Suppressor macrophage treated with lipopolysaccharide for 1 hour (primary cell): ENCODE data around the gene PDE6H.
A peak's percentile ranks its signal among the peaks of the same experiment; 100 is the strongest.

ENCODE experiments used
- DNase-seq, 3 donors: peaks; one replicate each; pipeline ENCODE4 v3.0.0-alpha.2; 2020 to 2022

PDE6H gene

GRCh38 chr12:14972816-14973215 is at the start of gene PDE6H:
Gene PDE6H, plus strand, starts transcription at chr12:14973042. Its CDS starts 4,971 bp downstream, at chr12:14978013.
- no peak for DNase-seq

DNA sequence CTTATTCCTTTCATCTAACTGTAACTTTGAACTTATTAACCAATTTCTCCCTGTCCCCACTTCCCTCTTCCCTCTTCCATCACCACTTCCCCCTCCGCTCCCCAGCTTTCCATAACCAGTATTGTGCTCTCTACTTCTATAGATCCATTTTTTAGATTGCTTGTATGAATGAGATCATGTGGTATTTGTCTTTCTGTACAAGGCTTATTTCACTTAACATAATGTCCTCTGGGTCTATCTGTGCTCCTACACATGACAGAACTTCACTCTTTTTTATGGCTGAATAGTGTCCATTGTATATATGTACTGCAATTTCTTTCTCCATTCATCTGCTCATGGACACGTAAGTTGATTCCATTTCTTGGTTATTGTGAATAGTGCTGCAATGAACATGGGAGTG is 48.9 kb upstream of the PDE6H start:
- peak in 2 of 3 donors; percentile 16 to 21 for DNase-seq

DNA sequence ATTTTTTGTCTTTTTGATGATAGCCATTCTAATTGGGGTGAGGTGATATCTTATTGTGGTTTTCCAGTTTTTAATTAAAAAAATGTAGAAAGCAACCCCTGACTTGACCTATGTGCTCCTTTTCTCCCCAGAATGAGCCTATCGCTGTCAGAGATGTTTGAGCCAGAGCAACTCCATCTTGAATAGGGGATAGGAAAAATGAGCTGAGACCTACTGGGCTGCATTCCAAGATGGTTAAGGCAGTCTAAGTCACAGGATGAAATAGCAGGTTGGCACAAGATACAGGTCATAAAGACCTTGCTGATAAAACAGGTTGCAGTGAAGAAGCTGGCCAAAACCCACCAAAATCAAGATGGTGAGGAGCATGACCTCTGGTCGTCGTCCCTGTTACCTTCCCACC is 48.3 kb upstream of the PDE6H start:
- no peak for DNase-seq

- DNase-seq, result no peak
Measured at GRCh38 chr12:14927267-14927666, 45.6 kb upstream of the PDE6H start.

DNA sequence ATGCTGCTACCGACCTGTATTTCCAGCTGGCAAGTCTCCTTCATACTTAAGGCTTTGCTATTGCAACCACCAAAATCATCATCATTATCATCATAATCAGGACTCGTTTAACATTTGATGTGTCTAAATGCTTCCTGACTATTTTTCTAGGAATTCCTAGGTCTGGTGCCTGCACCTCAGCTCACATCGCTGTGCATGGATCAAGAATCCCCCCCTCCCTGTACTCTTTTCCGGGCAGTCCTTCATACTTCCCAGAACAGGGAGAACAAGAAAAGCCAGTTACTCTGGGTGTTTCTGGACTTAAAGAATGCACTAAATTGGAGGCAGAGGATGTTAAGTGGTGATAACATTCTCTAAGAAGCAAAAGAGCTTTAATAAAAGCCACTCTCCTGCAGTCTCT is 43.9 kb upstream of the PDE6H start:
- DNase-seq, result no peak

- no peak for DNase-seq
Measured at GRCh38 chr12:14930299-14930698, 42.5 kb upstream of the PDE6H start.

DNA sequence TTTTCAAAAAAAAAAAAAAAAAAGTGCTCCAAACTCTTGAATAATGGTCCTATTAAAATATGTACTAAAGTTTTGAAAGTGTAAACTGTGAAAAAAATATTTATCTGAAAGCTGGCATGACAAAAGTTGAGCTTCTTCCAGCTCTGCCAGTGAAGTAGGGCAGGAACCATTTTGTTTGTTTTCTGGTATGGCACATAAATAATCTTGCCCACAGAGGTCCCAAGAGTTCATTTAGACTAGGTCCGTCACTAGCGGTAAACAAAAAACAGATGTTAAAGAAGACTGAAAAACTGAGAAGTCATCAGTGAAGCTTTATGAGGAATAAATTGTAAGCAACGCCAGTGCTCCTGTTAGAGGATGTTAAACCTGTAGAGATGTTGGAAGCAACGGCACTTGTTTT is 41.5 kb upstream of the PDE6H start:
- no peak for DNase-seq

DNA sequence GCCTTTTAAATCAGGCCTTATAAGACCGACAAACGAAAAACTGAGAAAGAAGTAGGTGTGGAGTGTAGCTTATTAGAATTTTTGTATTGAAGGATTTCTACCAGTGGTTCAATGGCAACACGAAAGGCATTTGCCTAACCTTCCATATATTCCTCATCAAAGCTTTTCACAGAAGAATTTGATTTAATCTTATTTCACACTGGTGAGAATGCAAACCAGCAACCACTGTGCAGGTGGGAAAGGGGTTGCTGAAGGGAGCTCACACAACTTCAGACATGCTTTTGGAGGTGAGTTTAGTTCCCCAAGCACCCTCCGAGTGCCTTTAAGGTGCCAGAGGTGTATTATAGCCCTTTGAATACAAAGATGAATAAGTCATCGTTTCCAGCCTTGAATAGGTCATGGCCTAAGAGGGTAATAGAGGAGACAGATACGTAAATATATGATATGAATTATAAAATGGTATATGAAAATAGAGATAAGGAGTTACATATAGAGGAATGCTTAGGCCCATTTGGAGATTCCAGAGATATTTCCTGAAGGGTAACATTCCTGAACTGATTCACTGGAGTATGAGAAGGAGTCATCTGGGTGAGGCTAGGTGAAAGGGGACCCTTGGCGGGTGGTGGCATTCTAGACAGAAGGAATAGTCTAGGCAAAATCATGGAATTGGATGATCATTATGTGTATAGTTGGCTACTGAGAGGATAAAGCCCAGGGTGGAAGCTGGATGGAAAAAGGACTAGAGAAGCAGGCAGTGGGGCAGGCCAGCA is 40.9 kb upstream of the PDE6H start:
- DNase-seq, result no peak

DNA sequence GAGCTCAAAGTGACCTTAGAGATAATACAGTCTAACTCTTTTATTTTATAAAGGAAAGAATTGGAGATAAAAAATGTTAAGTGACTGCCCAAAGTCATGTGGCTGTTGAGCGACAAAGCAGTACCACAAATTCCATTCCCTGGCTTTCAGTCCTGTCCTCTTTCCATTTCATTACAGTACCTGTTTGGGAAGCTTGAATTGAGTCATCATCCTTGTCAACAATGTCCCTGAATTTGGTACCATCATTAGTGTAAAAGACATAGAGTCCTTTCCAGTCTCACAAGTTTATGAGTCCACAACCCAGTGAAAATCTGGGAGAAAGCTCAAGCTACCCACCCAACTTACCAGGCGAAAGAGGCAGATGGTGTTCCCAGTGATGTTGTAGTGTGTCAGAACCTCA is 38.3 kb upstream of the PDE6H start:
- no peak for DNase-seq

DNA sequence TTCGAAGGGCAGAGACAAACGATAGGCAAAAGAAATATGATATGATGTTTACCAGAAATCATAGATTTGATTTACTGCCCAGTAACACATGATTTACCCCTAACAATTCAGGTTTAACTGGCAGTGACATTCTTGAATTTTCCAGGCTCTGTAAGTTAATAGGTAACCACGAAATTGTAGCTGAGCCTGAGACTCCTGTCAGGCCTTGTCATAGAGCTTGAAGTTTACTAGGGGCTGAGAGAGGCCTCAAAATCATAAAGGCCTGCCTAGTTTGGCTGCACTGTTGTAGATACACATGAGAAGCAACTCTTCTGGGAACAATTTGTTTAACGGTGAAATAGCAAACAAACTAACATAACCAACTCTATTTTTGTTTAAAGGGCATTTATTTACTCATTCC is 37.8 kb upstream of the PDE6H start:
- DNase-seq, result no peak

DNA sequence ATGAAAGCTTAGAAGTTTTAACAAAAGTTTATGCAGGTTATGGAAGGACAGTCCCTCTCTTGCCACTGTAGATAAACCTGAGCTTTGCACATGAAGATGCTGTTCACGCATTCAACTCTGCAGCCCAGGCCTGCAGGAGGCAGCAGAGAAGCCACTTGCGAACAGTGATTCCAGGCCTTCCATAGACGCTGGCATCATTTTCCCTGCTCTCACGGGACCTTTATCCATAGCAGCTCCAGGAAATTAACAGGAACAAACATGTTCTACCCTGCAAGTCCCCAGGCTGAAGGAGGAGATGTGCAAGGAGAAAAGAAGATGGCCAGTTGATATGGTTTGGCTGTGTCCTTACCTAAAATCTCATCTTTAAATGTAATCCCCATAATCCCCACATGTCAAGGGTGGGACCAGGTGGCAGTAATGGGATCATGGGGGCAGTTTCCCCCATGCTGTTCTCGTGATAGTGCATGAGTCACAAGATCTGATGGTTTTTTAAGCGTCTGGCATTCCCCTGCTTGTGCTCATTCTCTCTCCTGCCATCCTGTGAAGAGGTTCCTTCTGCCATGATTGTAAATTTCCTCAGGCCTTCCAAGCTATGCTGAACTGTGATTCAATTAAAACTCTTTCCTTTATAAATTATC is 36.5 kb upstream of the PDE6H start:
- DNase-seq, result peak in 2 of 3 donors; percentile 29 to 44

DNA sequence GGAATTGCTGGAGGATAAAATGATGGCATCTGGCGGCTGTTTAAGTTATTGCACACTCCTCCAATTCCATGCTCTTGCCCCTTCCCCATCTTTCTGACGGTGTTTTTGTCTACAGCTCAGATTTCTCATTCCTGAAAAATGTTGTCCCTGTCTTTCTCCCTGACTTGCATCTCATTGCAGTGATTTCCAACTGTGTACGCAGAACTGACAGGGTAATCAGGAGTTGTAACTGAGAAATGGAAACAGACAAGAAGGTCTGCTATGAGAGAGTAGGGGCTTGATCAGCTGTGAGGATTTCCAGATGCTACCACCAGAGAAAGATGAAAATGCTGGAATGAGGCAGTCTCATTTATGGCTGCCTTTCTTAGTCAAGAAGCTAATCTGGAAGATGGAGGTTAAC is 35.8 kb upstream of the PDE6H start:
- no peak for DNase-seq

GRCh38 chr12:14937689-14938088 is 35.2 kb upstream of the PDE6H start:
- DNase-seq, result peak in 1 of 3 donors; percentile 22

- DNase-seq, result no peak
Measured at GRCh38 chr12:14938301-14938700, 34.5 kb upstream of the PDE6H start, which contains the start of gene ERP27. Gene ERP27, minus strand, starts transcription at chr12:14938537. Its CDS starts 29 bp downstream, at chr12:14938508.

DNA sequence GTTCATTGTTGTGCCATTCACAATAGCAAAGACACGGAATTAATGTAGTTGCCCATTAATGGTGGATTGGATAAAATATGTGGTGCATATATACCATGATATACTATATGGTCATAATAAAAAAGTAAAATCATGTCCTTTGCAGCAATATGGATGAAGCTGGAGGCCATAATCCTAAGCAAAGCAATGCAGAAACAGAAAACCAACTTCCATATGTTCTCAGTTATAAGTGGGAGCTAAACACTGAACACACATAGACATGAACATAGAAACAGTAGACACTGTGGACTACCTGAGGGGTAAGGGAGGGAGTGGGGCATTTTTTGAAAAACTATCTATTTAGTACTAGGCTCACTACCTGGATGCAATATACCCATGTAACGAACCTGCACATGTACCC is 31.5 kb upstream of the PDE6H start:
- DNase-seq, result no peak

DNA sequence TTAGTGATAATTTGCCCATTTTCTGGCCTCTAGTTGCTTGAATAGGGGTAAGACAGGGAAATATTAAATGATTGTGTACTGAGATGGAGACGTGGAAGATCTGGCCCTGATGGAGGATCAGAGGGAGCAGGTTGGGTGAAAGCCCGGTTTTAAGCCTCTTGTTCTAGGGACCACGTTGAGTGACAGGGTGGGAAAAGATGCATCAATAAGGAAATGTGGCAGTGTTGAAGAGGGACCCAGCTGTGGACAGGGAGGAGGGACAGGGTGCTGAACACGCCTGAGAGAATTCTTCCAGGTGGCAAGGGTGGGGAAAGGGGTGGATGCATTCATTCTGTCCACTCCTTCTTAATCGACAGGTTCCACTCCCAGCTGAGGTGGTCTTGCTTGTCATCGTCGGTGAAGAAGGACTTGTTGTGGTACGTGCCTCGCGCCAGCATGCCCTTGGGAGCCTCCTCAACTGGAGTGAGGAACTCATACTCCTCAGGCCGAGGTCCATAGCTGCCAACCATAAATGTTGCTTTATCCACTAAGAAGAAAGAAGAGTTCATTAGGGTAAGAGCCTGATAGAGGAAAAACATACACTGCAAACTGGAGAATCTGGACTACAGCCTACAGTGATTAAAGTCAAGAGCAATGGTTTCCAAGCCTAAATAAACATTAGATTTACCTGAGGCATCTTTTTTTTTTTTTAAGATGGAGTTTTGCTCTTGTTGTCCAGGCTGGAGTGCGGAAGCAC is 30.5 kb upstream of the PDE6H start:
- no peak for DNase-seq

GRCh38 chr12:14946162-14946561 is 26.7 kb upstream of the PDE6H start:
- DNase-seq, result no peak

DNA sequence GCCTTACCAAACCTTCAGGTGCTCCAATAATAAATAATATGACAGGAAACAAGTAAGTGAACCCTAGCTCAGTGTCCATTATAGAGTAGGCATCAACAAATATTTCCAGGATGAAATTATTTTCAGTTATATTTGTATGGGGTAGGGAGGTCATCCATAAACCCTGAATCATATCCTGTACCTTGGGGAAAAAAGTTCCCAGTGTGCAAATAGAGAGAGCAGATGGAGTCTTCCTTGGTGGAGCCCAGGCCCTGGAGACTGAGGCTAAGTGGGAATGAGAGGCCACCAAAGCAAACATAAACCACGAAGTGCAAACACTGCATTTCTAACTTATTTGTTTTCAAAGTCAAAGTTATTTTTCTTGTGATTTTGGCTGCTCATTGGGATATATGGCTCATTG is 26.0 kb upstream of the PDE6H start:
- DNase-seq, result no peak

DNA sequence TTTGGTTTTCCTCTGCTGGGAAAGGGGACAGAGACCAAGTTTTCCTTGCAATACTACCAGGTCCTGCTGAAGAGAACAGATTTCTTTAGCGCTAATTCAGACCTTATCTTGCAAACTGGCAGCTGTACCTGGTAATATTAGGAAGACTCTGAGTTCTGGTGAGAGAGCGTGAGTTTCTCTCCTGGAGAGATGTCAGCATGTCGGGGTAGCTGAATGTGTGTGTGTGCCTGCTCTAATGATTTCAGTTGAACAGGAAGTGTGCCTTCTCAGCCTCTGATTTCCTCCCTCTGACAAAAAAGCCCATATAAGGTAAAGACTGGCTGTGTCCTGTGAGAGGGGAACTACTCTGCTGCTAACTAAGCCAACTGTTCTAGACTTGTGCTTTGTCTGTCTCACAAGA is 24.2 kb upstream of the PDE6H start:
- DNase-seq, result peak; percentile 70 to 83 (median 83)

DNA sequence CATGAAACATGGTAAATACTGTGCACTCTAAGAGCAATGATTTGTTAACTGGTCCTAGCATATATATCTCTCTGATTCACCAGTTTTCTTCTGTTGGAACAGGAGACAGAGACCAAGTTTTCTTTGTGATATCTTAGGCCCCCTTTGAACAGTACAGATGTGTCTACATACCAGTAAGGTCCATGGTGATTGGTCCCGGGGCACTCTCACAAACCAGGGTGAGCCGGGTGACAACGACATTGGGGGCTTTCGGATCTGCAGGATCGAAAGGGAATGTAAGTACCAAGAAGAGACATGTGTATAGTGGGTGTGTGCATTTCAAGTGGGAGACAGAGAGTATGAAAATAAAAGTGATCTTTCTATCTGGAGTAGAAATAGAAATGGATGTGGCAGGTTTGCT is 23.2 kb upstream of the PDE6H start:
- no peak for DNase-seq

DNA sequence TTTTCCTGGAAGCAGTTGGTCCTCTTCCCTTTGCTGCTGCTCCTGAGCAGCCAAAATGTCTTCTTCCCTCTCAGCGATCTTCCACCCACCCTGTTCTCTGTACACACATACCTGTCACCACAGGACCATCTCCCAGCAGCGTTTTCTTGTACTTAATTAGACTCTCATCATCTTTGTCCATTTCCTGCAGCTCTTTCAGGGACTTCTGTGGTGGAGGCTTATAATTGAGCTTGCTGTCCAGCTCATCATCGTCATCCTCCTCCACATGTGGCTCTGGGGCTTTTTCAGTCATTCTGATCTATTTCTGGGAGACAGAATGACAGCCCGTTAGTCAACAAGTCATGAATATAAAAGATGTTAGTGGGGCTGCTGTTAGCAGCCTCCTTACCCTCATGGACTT is 22.4 kb upstream of the PDE6H start:
- peak; percentile 43 to 53 (median 46) for DNase-seq

DNA sequence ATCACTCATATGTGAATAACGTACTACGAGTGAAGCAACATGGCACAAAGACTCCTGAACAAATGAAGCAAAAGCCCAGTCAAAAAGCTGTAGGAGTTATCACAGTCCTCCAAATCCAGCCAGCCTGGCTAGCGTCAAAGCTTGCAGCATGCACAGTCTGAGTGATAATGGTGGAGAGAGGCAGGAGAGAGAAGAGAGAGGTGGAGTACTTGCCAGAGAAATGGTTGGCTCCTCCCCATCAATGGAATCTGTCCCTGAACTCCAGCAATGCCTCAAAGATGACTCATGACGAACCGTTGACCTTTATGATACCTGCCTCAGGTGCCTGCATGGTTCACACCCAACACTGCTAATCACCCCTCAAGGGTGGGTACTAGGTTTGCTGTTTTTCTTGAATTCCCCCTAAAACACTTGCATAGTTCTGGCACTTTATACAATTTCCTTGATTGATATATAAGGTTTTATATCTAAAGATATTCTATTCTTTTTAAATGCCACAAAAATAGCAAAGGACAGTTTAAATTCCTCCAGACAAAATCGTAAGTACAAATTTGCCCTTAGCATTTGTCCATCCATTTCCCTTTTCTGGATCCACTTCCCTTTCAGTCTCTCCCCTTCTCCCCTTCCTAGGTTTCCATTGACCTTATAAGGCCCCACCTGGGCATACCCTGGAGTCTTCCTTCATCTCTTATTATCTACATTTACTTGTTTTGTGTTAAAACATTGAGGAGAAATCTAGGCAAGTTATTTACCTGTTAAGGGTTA is 21.7 kb upstream of the PDE6H start:
- no peak for DNase-seq

DNA sequence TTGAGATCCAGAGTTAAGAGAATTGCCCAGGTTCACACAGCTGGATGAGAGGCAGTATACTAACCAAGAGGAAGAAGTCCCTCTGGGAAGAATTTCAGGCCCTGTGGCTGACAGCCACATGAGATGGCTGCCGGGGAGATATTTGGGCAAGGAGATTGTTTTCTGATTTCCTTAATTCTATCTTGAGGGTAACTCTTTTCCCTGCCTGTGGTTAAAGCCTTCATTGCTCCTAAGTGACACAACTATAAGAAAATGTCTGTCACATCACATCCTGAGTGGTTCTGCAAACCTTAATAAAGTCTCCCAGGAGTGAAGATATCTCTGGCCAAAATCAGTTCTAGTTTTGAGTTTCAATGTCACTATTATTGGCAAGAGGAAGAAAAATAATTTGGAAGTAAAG is 21.0 kb upstream of the PDE6H start:
- no peak for DNase-seq
